B cell (primary cell): ENCODE measurements around the gene ZNF649.

Experiments
- CTCF ChIP-seq: fragments of 200-600 bp; IDR thresholded peaks from one replicate; pipeline ENCODE4 v1.8.0; 2022; ENCODE audit warnings: antibody characterized with exemption, mild to moderate bottlenecking
- EZH2 ChIP-seq: IDR thresholded peaks from 2 replicates; pipeline ENCODE4 v1.6.1; 2012; ENCODE audit warnings: borderline replicate concordance, low read depth, mild to moderate bottlenecking, moderate library complexity, low read length; ENCODE audit not compliant: insufficient read depth, poor library complexity, severe bottlenecking

GRCh38 chr19:51921949-51922348, 17.1 kb upstream of the ZNF649 start:
- no peak for TF ChIP-seq CTCF
- TF ChIP-seq EZH2, result no peak
